ENCODE results near the gene ARHGAP19. TPM values are rescaled to one million over a fixed set of nuclear protein-coding genes. Genes with fewer than 3 reads are reported as not detected.

ARHGAP19 gene
- total and polyA plus RNA-seq, 2 of the 8 experiments (the other 6 are each of a cell fraction or from before 2014, with no cell fraction given), result 13.3 to 32.1 TPM

GRCh38 chr10:97180363-97180755 lies 112.1 kb downstream of the ARHGAP19 start (continued):
- TF ChIP-seq, protein P1, sequence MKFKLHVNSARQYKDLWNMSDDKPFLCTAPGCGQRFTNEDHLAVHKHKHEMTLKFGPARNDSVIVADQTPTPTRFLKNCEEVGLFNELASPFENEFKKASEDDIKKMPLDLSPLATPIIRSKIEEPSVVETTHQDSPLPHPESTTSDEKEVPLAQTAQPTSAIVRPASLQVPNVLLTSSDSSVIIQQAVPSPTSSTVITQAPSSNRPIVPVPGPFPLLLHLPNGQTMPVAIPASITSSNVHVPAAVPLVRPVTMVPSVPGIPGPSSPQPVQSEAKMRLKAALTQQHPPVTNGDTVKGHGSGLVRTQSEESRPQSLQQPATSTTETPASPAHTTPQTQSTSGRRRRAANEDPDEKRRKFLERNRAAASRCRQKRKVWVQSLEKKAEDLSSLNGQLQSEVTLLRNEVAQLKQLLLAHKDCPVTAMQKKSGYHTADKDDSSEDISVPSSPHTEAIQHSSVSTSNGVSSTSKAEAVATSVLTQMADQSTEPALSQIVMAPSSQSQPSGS (IDR thresholded peaks at IDR 0.05; ENCODE audit: low read length), result no peak
- TF ChIP-seq, protein P2, sequence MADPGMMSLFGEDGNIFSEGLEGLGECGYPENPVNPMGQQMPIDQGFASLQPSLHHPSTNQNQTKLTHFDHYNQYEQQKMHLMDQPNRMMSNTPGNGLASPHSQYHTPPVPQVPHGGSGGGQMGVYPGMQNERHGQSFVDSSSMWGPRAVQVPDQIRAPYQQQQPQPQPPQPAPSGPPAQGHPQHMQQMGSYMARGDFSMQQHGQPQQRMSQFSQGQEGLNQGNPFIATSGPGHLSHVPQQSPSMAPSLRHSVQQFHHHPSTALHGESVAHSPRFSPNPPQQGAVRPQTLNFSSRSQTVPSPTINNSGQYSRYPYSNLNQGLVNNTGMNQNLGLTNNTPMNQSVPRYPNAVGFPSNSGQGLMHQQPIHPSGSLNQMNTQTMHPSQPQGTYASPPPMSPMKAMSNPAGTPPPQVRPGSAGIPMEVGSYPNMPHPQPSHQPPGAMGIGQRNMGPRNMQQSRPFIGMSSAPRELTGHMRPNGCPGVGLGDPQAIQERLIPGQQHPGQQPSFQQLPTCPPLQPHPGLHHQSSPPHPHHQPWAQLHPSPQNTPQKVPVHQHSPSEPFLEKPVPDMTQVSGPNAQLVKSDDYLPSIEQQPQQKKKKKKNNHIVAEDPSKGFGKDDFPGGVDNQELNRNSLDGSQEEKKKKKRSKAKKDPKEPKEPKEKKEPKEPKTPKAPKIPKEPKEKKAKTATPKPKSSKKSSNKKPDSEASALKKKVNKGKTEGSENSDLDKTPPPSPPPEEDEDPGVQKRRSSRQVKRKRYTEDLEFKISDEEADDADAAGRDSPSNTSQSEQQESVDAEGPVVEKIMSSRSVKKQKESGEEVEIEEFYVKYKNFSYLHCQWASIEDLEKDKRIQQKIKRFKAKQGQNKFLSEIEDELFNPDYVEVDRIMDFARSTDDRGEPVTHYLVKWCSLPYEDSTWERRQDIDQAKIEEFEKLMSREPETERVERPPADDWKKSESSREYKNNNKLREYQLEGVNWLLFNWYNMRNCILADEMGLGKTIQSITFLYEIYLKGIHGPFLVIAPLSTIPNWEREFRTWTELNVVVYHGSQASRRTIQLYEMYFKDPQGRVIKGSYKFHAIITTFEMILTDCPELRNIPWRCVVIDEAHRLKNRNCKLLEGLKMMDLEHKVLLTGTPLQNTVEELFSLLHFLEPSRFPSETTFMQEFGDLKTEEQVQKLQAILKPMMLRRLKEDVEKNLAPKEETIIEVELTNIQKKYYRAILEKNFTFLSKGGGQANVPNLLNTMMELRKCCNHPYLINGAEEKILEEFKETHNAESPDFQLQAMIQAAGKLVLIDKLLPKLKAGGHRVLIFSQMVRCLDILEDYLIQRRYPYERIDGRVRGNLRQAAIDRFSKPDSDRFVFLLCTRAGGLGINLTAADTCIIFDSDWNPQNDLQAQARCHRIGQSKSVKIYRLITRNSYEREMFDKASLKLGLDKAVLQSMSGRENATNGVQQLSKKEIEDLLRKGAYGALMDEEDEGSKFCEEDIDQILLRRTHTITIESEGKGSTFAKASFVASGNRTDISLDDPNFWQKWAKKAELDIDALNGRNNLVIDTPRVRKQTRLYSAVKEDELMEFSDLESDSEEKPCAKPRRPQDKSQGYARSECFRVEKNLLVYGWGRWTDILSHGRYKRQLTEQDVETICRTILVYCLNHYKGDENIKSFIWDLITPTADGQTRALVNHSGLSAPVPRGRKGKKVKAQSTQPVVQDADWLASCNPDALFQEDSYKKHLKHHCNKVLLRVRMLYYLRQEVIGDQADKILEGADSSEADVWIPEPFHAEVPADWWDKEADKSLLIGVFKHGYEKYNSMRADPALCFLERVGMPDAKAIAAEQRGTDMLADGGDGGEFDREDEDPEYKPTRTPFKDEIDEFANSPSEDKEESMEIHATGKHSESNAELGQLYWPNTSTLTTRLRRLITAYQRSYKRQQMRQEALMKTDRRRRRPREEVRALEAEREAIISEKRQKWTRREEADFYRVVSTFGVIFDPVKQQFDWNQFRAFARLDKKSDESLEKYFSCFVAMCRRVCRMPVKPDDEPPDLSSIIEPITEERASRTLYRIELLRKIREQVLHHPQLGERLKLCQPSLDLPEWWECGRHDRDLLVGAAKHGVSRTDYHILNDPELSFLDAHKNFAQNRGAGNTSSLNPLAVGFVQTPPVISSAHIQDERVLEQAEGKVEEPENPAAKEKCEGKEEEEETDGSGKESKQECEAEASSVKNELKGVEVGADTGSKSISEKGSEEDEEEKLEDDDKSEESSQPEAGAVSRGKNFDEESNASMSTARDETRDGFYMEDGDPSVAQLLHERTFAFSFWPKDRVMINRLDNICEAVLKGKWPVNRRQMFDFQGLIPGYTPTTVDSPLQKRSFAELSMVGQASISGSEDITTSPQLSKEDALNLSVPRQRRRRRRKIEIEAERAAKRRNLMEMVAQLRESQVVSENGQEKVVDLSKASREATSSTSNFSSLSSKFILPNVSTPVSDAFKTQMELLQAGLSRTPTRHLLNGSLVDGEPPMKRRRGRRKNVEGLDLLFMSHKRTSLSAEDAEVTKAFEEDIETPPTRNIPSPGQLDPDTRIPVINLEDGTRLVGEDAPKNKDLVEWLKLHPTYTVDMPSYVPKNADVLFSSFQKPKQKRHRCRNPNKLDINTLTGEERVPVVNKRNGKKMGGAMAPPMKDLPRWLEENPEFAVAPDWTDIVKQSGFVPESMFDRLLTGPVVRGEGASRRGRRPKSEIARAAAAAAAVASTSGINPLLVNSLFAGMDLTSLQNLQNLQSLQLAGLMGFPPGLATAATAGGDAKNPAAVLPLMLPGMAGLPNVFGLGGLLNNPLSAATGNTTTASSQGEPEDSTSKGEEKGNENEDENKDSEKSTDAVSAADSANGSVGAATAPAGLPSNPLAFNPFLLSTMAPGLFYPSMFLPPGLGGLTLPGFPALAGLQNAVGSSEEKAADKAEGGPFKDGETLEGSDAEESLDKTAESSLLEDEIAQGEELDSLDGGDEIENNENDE (IDR thresholded peaks at IDR 0.05; ENCODE audit: insufficient replicate concordance, low read length), result no peak
